H1 (cell line): Measurements from ENCODE around the gene P3R3URF. TPM values are rescaled to one million over a fixed set of nuclear protein-coding genes. Genes with fewer than 3 reads are reported as not detected.

Experiments
- CTCF ChIA-PET: fragments of 300-600 bp; sonication (Branson Sonifier 250); formaldehyde crosslinking; loops from one replicate; lab custom pipeline; 2021; ENCODE audit not compliant: partially characterized antibody; lab: Charles Lee
- POLR2A ChIA-PET: fragments of 300-600 bp; sonication (Branson Sonifier 250); formaldehyde crosslinking; loops from one replicate; lab custom pipeline; 2021; ENCODE audit warnings: inconsistent platforms; ENCODE audit not compliant: partially characterized antibody; lab: Charles Lee
- DNase-seq, 2 experiments: peaks; one replicate each; pipeline versions ENCODE4 v3.0.0 to v3.0.0-alpha.2; 2010 to 2022; ENCODE audit warnings: low spot score in 2 of 2, low read depth in 1 of 2, mixed read lengths in 1 of 2
- FAIRE-seq: peaks from 2 replicates; lab custom pipeline; 2011; peaks lifted over from hg19 to GRCh38; lab: Jason Lieb, UNC
- H2AFZ ChIP-seq: 2 replicates; pipeline ENCODE4 v1.8.1; 2012; ENCODE audit warnings: low read length, inconsistent platforms
- H2AK5ac ChIP-seq: 2 replicates; pipeline ENCODE4 v1.6.1; 2013; ENCODE audit warnings: low read depth, low read length
- H2BK120ac ChIP-seq: replicated peaks from 2 replicates; pipeline ENCODE3; 2013; ENCODE audit warnings: low read depth, low read length, inconsistent platforms
- H2BK12ac ChIP-seq: 2 replicates; pipeline ENCODE4 v1.6.1; 2013; ENCODE audit warnings: low read depth, low read length
- H2BK15ac ChIP-seq: 2 replicates; pipeline ENCODE4 v1.6.1; 2013; ENCODE audit warnings: low read length
- H2BK20ac ChIP-seq: 2 replicates; pipeline ENCODE4 v1.6.1; 2013; ENCODE audit warnings: low read length
- H2BK5ac ChIP-seq: 2 replicates; pipeline ENCODE4 v1.6.1; 2013; ENCODE audit warnings: low read depth, low read length
- H3K14ac ChIP-seq: 2 replicates; pipeline ENCODE4 v1.6.1; 2013; ENCODE audit warnings: inconsistent platforms; ENCODE audit not compliant: insufficient read length
- H3K18ac ChIP-seq: 2 replicates; pipeline ENCODE4 v1.6.1; 2013; ENCODE audit warnings: low read length; ENCODE audit errors: extremely low read depth
- H3K23ac ChIP-seq: 2 replicates; pipeline ENCODE4 v1.6.1; 2013; ENCODE audit warnings: inconsistent platforms; ENCODE audit not compliant: insufficient read length
- H3K23me2 ChIP-seq: 2 replicates; pipeline ENCODE4 v1.6.1; 2013; ENCODE audit warnings: low read depth, low read length
- H3K27ac ChIP-seq: 2 replicates; pipeline ENCODE4 v1.6.1; 2011; ENCODE audit warnings: low read depth, low read length, inconsistent platforms
- H3K27me3 ChIP-seq, 4 experiments: replicated peaks in 1 of 4; 1 replicate in 1 of 4; 2 replicates in 3 of 4; pipeline versions ENCODE4 v1.6.1 to v1.8.1; 2011 to 2013; ENCODE audit warnings: low read length in 3 of 4, mild to moderate bottlenecking in 3 of 4, inconsistent platforms in 2 of 4, mixed read lengths in 2 of 4, moderate library complexity in 1 of 4; ENCODE audit not compliant: control insufficient read depth in 3 of 4, insufficient read depth in 3 of 4; ENCODE audit errors: extremely low read depth in 1 of 4
- H3K36me3 ChIP-seq, 4 experiments: 2 replicates each; pipeline versions ENCODE4 v1.6.1 to v1.8.1; 2011 to 2013; ENCODE audit warnings: mild to moderate bottlenecking in 4 of 4, low read length in 3 of 4, moderate library complexity in 2 of 4, control low read depth in 1 of 4, inconsistent platforms in 1 of 4; ENCODE audit not compliant: insufficient read depth in 4 of 4, control insufficient read depth in 2 of 4
- H3K4ac ChIP-seq: replicated peaks from 2 replicates; pipeline ENCODE3; 2013; ENCODE audit warnings: low read length, low read depth, mixed read lengths, inconsistent platforms; ENCODE audit not compliant: insufficient read length
- H3K4me1 ChIP-seq, 4 experiments: replicated peaks in 1 of 4; 1 replicate in 1 of 4; 2 replicates in 3 of 4; pipeline versions ENCODE4 v1.6.1 to v1.8.1; 2011 to 2013; ENCODE audit warnings: low read length in 3 of 4, inconsistent platforms in 2 of 4, mixed read lengths in 1 of 4; ENCODE audit not compliant: insufficient read depth in 4 of 4, control insufficient read depth in 3 of 4
- H3K4me2 ChIP-seq, 2 experiments: 2 replicates each; pipeline versions ENCODE4 v1.6.1 to v1.8.1; 2011 to 2013; ENCODE audit warnings: low read depth in 2 of 2, low read length in 2 of 2, control low read depth in 1 of 2, inconsistent platforms in 1 of 2, mild to moderate bottlenecking in 1 of 2; ENCODE audit not compliant: insufficient read depth in 1 of 2
- H3K4me3 ChIP-seq, 4 experiments: fragments of 200-600, 300-600 bp in 1 of 4; sonication (generic), shearing (Covaris generic), sonication (Bioruptor Twin) in 1 of 4; 2 replicates each; pipeline versions ENCODE4 v1.5.1 to v1.8.1; 2011 to 2016; ENCODE audit warnings: low read length in 4 of 4, low read depth in 3 of 4, control low read depth in 2 of 4, inconsistent platforms in 2 of 4, mild to moderate bottlenecking in 2 of 4, mixed read lengths in 1 of 4, moderate library complexity in 1 of 4; ENCODE audit not compliant: insufficient read depth in 2 of 4; ENCODE audit errors: extremely low read depth in 1 of 4
- H3K56ac ChIP-seq: replicated peaks from 2 replicates; pipeline ENCODE3; 2013; ENCODE audit warnings: low read depth, mild to moderate bottlenecking, mixed read lengths, low read length, inconsistent platforms; ENCODE audit not compliant: insufficient read length
- H3K79me1 ChIP-seq: 2 replicates; pipeline ENCODE4 v1.6.1; 2013; ENCODE audit warnings: low read depth, low read length, control low read depth
- H3K79me2 ChIP-seq, 2 experiments: 2 replicates each; pipeline versions ENCODE4 v1.6.1 to v1.8.1; 2012 to 2013; ENCODE audit warnings: low read length in 2 of 2, mild to moderate bottlenecking in 2 of 2, inconsistent platforms in 1 of 2; ENCODE audit not compliant: insufficient read depth in 2 of 2, control insufficient read depth in 1 of 2
- H3K9ac ChIP-seq, 4 experiments: replicated peaks in 1 of 4; 1 replicate in 1 of 4; 2 replicates in 3 of 4; pipeline versions ENCODE4 v1.6.1 to v1.8.1; 2011 to 2013; ENCODE audit warnings: low read depth in 3 of 4, low read length in 3 of 4, control low read depth in 2 of 4, mild to moderate bottlenecking in 2 of 4, moderate library complexity in 2 of 4, inconsistent platforms in 1 of 4; ENCODE audit errors: extremely low read depth in 1 of 4
- H3K9me3 ChIP-seq, 2 experiments: 2 replicates each; pipeline versions ENCODE4 v1.6.1 to v1.8.1; 2012 to 2013; ENCODE audit warnings: mild to moderate bottlenecking in 2 of 2, moderate library complexity in 2 of 2, control low read depth in 1 of 2, inconsistent platforms in 1 of 2, low read depth in 1 of 2, low read length in 1 of 2, mixed read lengths in 1 of 2; ENCODE audit not compliant: insufficient read depth in 2 of 2
- H4K20me1 ChIP-seq, 2 experiments: replicated peaks in 1 of 2; 2 replicates each; pipeline versions ENCODE3 to v1.8.1; 2011 to 2013; ENCODE audit warnings: inconsistent platforms in 2 of 2, low read length in 2 of 2, mild to moderate bottlenecking in 1 of 2; ENCODE audit not compliant: insufficient read depth in 2 of 2, control insufficient read depth in 1 of 2
- H4K5ac ChIP-seq: 2 replicates; pipeline ENCODE4 v1.6.1; 2013; ENCODE audit warnings: low read length, low read depth, mixed read lengths, inconsistent platforms; ENCODE audit not compliant: insufficient read length
- H4K8ac ChIP-seq: 2 replicates; pipeline ENCODE4 v1.8.0; 2013; ENCODE audit warnings: mild to moderate bottlenecking, moderate library complexity, low read length, inconsistent platforms; ENCODE audit not compliant: insufficient read depth; ENCODE audit errors: extremely low read depth
- H4K91ac ChIP-seq: replicated peaks from 2 replicates; pipeline ENCODE3; 2013; ENCODE audit warnings: low read length, mixed read lengths, inconsistent platforms; ENCODE audit not compliant: insufficient read length
- ASH2L ChIP-seq: fragments of 200-600, 300-600 bp; sonication (generic); IDR thresholded peaks from one replicate; pipeline ENCODE4 v1.7.1; 2017; ENCODE audit warnings: low read length
- CTCF ChIP-seq, 3 experiments: IDR thresholded peaks; 1 replicate in 2 of 3; 2 replicates in 1 of 3; pipeline versions ENCODE4 v1.5.1 to v1.6.1; 2011; ENCODE audit warnings: low read length in 3 of 3, mild to moderate bottlenecking in 3 of 3, inconsistent platforms in 2 of 3, low read depth in 1 of 3, moderate library complexity in 1 of 3; ENCODE audit not compliant: insufficient read depth in 1 of 3; ENCODE audit errors: control extremely low read depth in 1 of 3
- SUZ12 ChIP-seq: fragments of 200-600 bp; sonication (generic); IDR thresholded peaks from 2 replicates; pipeline ENCODE4 v1.6.1; 2012; ENCODE audit warnings: mild to moderate bottlenecking, inconsistent platforms, low read length, moderate library complexity, mixed read lengths
- WGBS, 2 experiments: shearing (Covaris generic) in 1 of 2; methylation state at CpG; one replicate each; pipeline versions ENCODE4 v1.1.6 to v1.1.7; 2013 to 2015; ENCODE audit warnings: low lambda C conversion rate in 2 of 2, mixed read lengths in 2 of 2, inconsistent platforms in 1 of 2, low coverage in 1 of 2, missing lambda C conversion rate in 1 of 2; ENCODE audit not compliant: insufficient replicate concordance in 2 of 2, insufficient coverage in 1 of 2, insufficient read length in 1 of 2; ENCODE audit errors: extremely low coverage in 1 of 2, missing lambda C conversion rate in 1 of 2; 5-methylcytosine and 5-hydroxymethylcytosine counted together
- polyA plus RNA-seq, 7 experiments: library from polyadenylated mRNA; depleted of rRNA in 3 of 7; stranded (reverse) in 5 of 7; unstranded in 2 of 7; fragments of >200 nt in 5 of 7; fragments of 200-250 nt in 2 of 7; gene quantifications; 1 replicate in 5 of 7; 2 replicates in 1 of 7; 4 replicates in 1 of 7; pipeline versions ENCODE4 v1.2.1 to v1.2.3, GENCODE V29; 2011 to 2013; ENCODE audit warnings: missing spikeins in 2 of 7, mixed read lengths in 2 of 7
- total RNA-seq: library from RNA; stranded (reverse); fragmentation: NEBNext Ultra II Directional; extraction: Animal tissue kit (Norgen Biotek cat#: 25700); gene quantifications from 2 replicates; pipeline ENCODE4 v1.2.1, GENCODE V29; 2021

P3R3URF gene
- total and polyA plus RNA-seq, 2 of the 8 experiments (the other 6 are each of a cell fraction or from before 2014, with no cell fraction given), result not detected

- no peak overlapping the region for H4K5ac ChIP-seq
- FAIRE-seq (no peak), DNase-seq (no peak)
- H3K56ac ChIP-seq, result no peak overlapping the region
- ChIA-PET CTCF (interaction anchor here (0.5 to 2.3 kb wide), 3 partner anchors 16 to 235 kb away, joined by 5 to 9 read pairs (median 5); no protein-coding TSS in a partner anchor), POLR2A (interaction anchor here (0.9 to 1.0 kb wide), 2 partner anchors 13 to 16 kb away, joined by 3 read pairs; no protein-coding TSS in a partner anchor)
- H3K14ac ChIP-seq, result no peak overlapping the region
- no peak overlapping the region for H3K23ac ChIP-seq
- H3K27ac ChIP-seq, result no peak overlapping the region
- H2BK120ac ChIP-seq, result no peak overlapping the region
- no peaks in the 10 kb centered on the region for H3K79me1 ChIP-seq
- no peaks in the 10 kb centered on the region for H3K27me3 ChIP-seq
- H2AK5ac ChIP-seq, result no peak overlapping the region
- H3K36me3 ChIP-seq, result no peaks in the 10 kb centered on the region; a peak in 1 of 8 replicates
- H2BK5ac ChIP-seq, result no peak overlapping the region
- no peak overlapping the region for H3K4me3 ChIP-seq
- H3K4me2 ChIP-seq, result no peak overlapping the region
- H3K9me3 ChIP-seq, result no peaks in the 10 kb centered on the region
- H3K4me1 ChIP-seq, result peaks cover 0 to 3% (median 1%) of the 10 kb centered on the region in 4 experiments; a peak in 4 of 7 replicates
- 94% methylated on average over 2 of the region's 2 CpGs; no CpG with 5 or more reads in 1 of the 2 experiments for WGBS, 2 experiments
- H3K23me2 ChIP-seq, result peaks cover 14% of the 10 kb centered on the region
- H3K79me2 ChIP-seq, result no peaks in the 10 kb centered on the region; a peak in 1 of 4 replicates
- no peak overlapping the region for H4K91ac ChIP-seq
- TF ChIP-seq SUZ12 (no peak), CTCF (IDR thresholded peaks at IDR 0.05; ENCODE audit: control extremely low read depth in 1 of 3, insufficient read depth in 1 of 3, low read depth in 1 of 3, low read length in 3 of 3) (no peak), ASH2L (no peak)
- H2AFZ ChIP-seq, result no peak overlapping the region
- no peaks in the 10 kb centered on the region for H4K20me1 ChIP-seq
- H2BK15ac ChIP-seq, result no peak overlapping the region
- no peak overlapping the region for H2BK20ac ChIP-seq
- no peak overlapping the region for H3K4ac ChIP-seq
- no peak overlapping the region for H4K8ac ChIP-seq
- no peak overlapping the region for H3K18ac ChIP-seq
- no peak overlapping the region for H3K9ac ChIP-seq
- H2BK12ac ChIP-seq, result no peak overlapping the region
Measured at GRCh38 chr1:46206399-46206798, 30.1 kb upstream of the P3R3URF start.
